ENCODE data around the gene PIEZO2. TPM values are rescaled to one million over a fixed set of nuclear protein-coding genes. Genes with fewer than 3 reads are reported as not detected.

The PIEZO2 gene
- total RNA-seq, 1 experiment from 2014 or later, result not detected

- H3K9me3 ChIP-seq (ENCODE audit: low read length), result no peaks in the 10 kb centered on the region
- H3K27ac ChIP-seq (ENCODE audit: low read length), result no peak overlapping the region
- H3K4me3 ChIP-seq (ENCODE audit: low read length), result no peak overlapping the region
- no peaks in the 10 kb centered on the region for H3K27me3 ChIP-seq (ENCODE audit: low read length)
- H3K79me2 ChIP-seq (ENCODE audit: low read length), result no peaks in the 10 kb centered on the region
- no peaks in the 10 kb centered on the region for H3K9me2 ChIP-seq (replicated peaks; ENCODE audit: insufficient read depth, low read length)
- H3K4me1 ChIP-seq (ENCODE audit: low read length), result no peaks in the 10 kb centered on the region
- no peak overlapping the region for H3K9ac ChIP-seq (ENCODE audit: low read length)
- H4K20me1 ChIP-seq (ENCODE audit: insufficient read depth, low read depth, low read length), result no peaks in the 10 kb centered on the region
- H2AFZ ChIP-seq (ENCODE audit: low read length), result no peak overlapping the region
- no peaks in the 10 kb centered on the region for H3K36me3 ChIP-seq (ENCODE audit: insufficient read depth, low read length)
- H3K4me2 ChIP-seq (ENCODE audit: low read depth, low read length, poor library complexity, severe bottlenecking), result no peak overlapping the region
- DNase-seq, result no peak
Observed at GRCh38 chr18:10726198-10727068, 422.9 kb downstream of the PIEZO2 start.

GRCh38 chr18:10724666-10725065, 424.7 kb downstream of the PIEZO2 start:
- DNase-seq, result no peak
- H3K79me2 ChIP-seq (ENCODE audit: low read length), result no peaks in the 10 kb centered on the region

GRCh38 chr18:10723496-10723895, 425.9 kb downstream of the PIEZO2 start:
- Histone ChIP-seq H3K4me1 (ENCODE audit: low read length) (no peaks in the 10 kb centered on the region), H3K79me2 (ENCODE audit: low read length) (no peaks in the 10 kb centered on the region), H3K9ac (ENCODE audit: low read length) (no peak overlapping the region), H3K36me3 (ENCODE audit: insufficient read depth, low read length) (no peaks in the 10 kb centered on the region), H3K4me3 (ENCODE audit: low read length) (no peak overlapping the region), H3K9me2 (replicated peaks; ENCODE audit: insufficient read depth, low read length) (no peaks in the 10 kb centered on the region), H4K20me1 (ENCODE audit: insufficient read depth, low read depth, low read length) (no peaks in the 10 kb centered on the region), H3K9me3 (ENCODE audit: low read length) (no peaks in the 10 kb centered on the region), H3K27ac (ENCODE audit: low read length) (no peak overlapping the region), H3K4me2 (ENCODE audit: low read depth, low read length, poor library complexity, severe bottlenecking) (no peak overlapping the region), H2AFZ (ENCODE audit: low read length) (no peak overlapping the region), H3K27me3 (ENCODE audit: low read length) (no peaks in the 10 kb centered on the region)
- DNase-seq, result no peak

More at GRCh38 chr18:10724666-10725065, 424.7 kb downstream of the PIEZO2 start:
- Histone ChIP-seq H2AFZ (ENCODE audit: low read length) (no peak overlapping the region), H3K9me2 (replicated peaks; ENCODE audit: insufficient read depth, low read length) (no peaks in the 10 kb centered on the region), H3K4me3 (ENCODE audit: low read length) (no peak overlapping the region), H3K9me3 (ENCODE audit: low read length) (no peaks in the 10 kb centered on the region), H3K4me1 (ENCODE audit: low read length) (no peaks in the 10 kb centered on the region), H3K4me2 (ENCODE audit: low read depth, low read length, poor library complexity, severe bottlenecking) (no peak overlapping the region), H3K9ac (ENCODE audit: low read length) (no peak overlapping the region), H3K27me3 (ENCODE audit: low read length) (no peaks in the 10 kb centered on the region), H4K20me1 (ENCODE audit: insufficient read depth, low read depth, low read length) (no peaks in the 10 kb centered on the region), H3K27ac (ENCODE audit: low read length) (no peak overlapping the region), H3K36me3 (ENCODE audit: insufficient read depth, low read length) (no peaks in the 10 kb centered on the region)

- Histone ChIP-seq H3K79me2 (ENCODE audit: low read length) (no peaks in the 10 kb centered on the region), H3K36me3 (ENCODE audit: insufficient read depth, low read length) (no peaks in the 10 kb centered on the region), H2AFZ (ENCODE audit: low read length) (no peak overlapping the region), H3K27ac (ENCODE audit: low read length) (no peak overlapping the region), H3K9me2 (replicated peaks; ENCODE audit: insufficient read depth, low read length) (no peaks in the 10 kb centered on the region), H3K4me2 (ENCODE audit: low read depth, low read length, poor library complexity, severe bottlenecking) (no peak overlapping the region), H3K27me3 (ENCODE audit: low read length) (no peaks in the 10 kb centered on the region), H4K20me1 (ENCODE audit: insufficient read depth, low read depth, low read length) (no peaks in the 10 kb centered on the region), H3K9ac (ENCODE audit: low read length) (no peak overlapping the region), H3K4me1 (ENCODE audit: low read length) (no peaks in the 10 kb centered on the region), H3K9me3 (ENCODE audit: low read length) (no peaks in the 10 kb centered on the region), H3K4me3 (ENCODE audit: low read length) (no peak overlapping the region)
- DNase-seq, result no peak
Observed at GRCh38 chr18:10718809-10719208, 430.6 kb downstream of the PIEZO2 start.

GRCh38 chr18:10715791-10716190, 433.6 kb downstream of the PIEZO2 start:
- no peak overlapping the region for H3K9ac ChIP-seq (ENCODE audit: low read length)
- H3K4me2 ChIP-seq (ENCODE audit: low read depth, low read length, poor library complexity, severe bottlenecking), result no peak overlapping the region
- H3K27ac ChIP-seq (ENCODE audit: low read length), result no peak overlapping the region
- no peaks in the 10 kb centered on the region for H3K36me3 ChIP-seq (ENCODE audit: insufficient read depth, low read length)
- H3K9me2 ChIP-seq (replicated peaks; ENCODE audit: insufficient read depth, low read length), result no peaks in the 10 kb centered on the region
- no peaks in the 10 kb centered on the region for H3K4me1 ChIP-seq (ENCODE audit: low read length)
- H3K79me2 ChIP-seq (ENCODE audit: low read length), result no peaks in the 10 kb centered on the region
- no peaks in the 10 kb centered on the region for H3K9me3 ChIP-seq (ENCODE audit: low read length)
- no peaks in the 10 kb centered on the region for H4K20me1 ChIP-seq (ENCODE audit: insufficient read depth, low read depth, low read length)
- H2AFZ ChIP-seq (ENCODE audit: low read length), result no peak overlapping the region
- no peaks in the 10 kb centered on the region for H3K27me3 ChIP-seq (ENCODE audit: low read length)
- no peak for DNase-seq
- H3K4me3 ChIP-seq (ENCODE audit: low read length), result no peak overlapping the region

GRCh38 chr18:10713409-10713808, 436.0 kb downstream of the PIEZO2 start:
- Histone ChIP-seq H3K79me2 (ENCODE audit: low read length) (no peaks in the 10 kb centered on the region), H3K4me3 (ENCODE audit: low read length) (no peak overlapping the region), H2AFZ (ENCODE audit: low read length) (no peak overlapping the region), H3K27ac (ENCODE audit: low read length) (no peak overlapping the region), H3K27me3 (ENCODE audit: low read length) (no peaks in the 10 kb centered on the region), H3K4me1 (ENCODE audit: low read length) (no peaks in the 10 kb centered on the region), H3K9me3 (ENCODE audit: low read length) (no peaks in the 10 kb centered on the region), H3K4me2 (ENCODE audit: low read depth, low read length, poor library complexity, severe bottlenecking) (no peak overlapping the region), H3K36me3 (ENCODE audit: insufficient read depth, low read length) (no peaks in the 10 kb centered on the region), H3K9me2 (replicated peaks; ENCODE audit: insufficient read depth, low read length) (no peaks in the 10 kb centered on the region), H4K20me1 (ENCODE audit: insufficient read depth, low read depth, low read length) (no peaks in the 10 kb centered on the region), H3K9ac (ENCODE audit: low read length) (no peak overlapping the region)
- DNase-seq, result no peak

GRCh38 chr18:10707294-10707693, 442.1 kb downstream of the PIEZO2 start:
- DNase-seq, result no peak
- no peak overlapping the region for H3K4me3 ChIP-seq (ENCODE audit: low read length)
- H3K9ac ChIP-seq (ENCODE audit: low read length), result no peak overlapping the region
- H3K4me1 ChIP-seq (ENCODE audit: low read length), result no peaks in the 10 kb centered on the region
- no peak overlapping the region for H3K4me2 ChIP-seq (ENCODE audit: low read depth, low read length, poor library complexity, severe bottlenecking)
- no peaks in the 10 kb centered on the region for H3K9me3 ChIP-seq (ENCODE audit: low read length)
- H2AFZ ChIP-seq (ENCODE audit: low read length), result no peak overlapping the region
- no peak overlapping the region for H3K27ac ChIP-seq (ENCODE audit: low read length)
- H3K36me3 ChIP-seq (ENCODE audit: insufficient read depth, low read length), result no peaks in the 10 kb centered on the region
- no peaks in the 10 kb centered on the region for H3K79me2 ChIP-seq (ENCODE audit: low read length)
- H3K27me3 ChIP-seq (ENCODE audit: low read length), result no peaks in the 10 kb centered on the region
- no peaks in the 10 kb centered on the region for H3K9me2 ChIP-seq (replicated peaks; ENCODE audit: insufficient read depth, low read length)
- no peaks in the 10 kb centered on the region for H4K20me1 ChIP-seq (ENCODE audit: insufficient read depth, low read depth, low read length)

- Histone ChIP-seq H3K9me2 (replicated peaks; ENCODE audit: insufficient read depth, low read length) (no peaks in the 10 kb centered on the region), H3K4me2 (ENCODE audit: low read depth, low read length, poor library complexity, severe bottlenecking) (no peak overlapping the region), H3K9me3 (ENCODE audit: low read length) (no peaks in the 10 kb centered on the region), H2AFZ (ENCODE audit: low read length) (no peak overlapping the region), H3K4me1 (ENCODE audit: low read length) (no peaks in the 10 kb centered on the region), H3K9ac (ENCODE audit: low read length) (no peak overlapping the region), H3K36me3 (ENCODE audit: insufficient read depth, low read length) (no peaks in the 10 kb centered on the region), H3K79me2 (ENCODE audit: low read length) (no peaks in the 10 kb centered on the region), H3K27me3 (ENCODE audit: low read length) (no peaks in the 10 kb centered on the region), H3K27ac (ENCODE audit: low read length) (no peak overlapping the region), H4K20me1 (ENCODE audit: insufficient read depth, low read depth, low read length) (no peaks in the 10 kb centered on the region), H3K4me3 (ENCODE audit: low read length) (no peak overlapping the region)
- DNase-seq, result no peak
Observed at GRCh38 chr18:10705786-10706185, 443.6 kb downstream of the PIEZO2 start.
